Measurements from ENCODE around the gene SSTR5.

- TF ChIP-seq CTCF (IDR thresholded peaks at IDR 0.05; ENCODE audit: borderline replicate concordance, extremely low read depth, low read length, poor library complexity, severe bottlenecking): no peak
- TF ChIP-seq EZH2 (IDR thresholded peaks at IDR 0.05; ENCODE audit: borderline replicate concordance, low read depth, low read length, severe bottlenecking): no peak
These were observed 27.9 kb upstream of the SSTR5 start for GRCh38 chr16:1044460-1045309.

All from DND-41 (cell line).